ENCODE results near the gene MRTO4.
"Not testable (repeated sequence)": the region's sequence is repeated elsewhere in the genome, so short reads cannot be mapped to it uniquely, and the experiment has no call there.

The MRTO4 gene

DNA sequence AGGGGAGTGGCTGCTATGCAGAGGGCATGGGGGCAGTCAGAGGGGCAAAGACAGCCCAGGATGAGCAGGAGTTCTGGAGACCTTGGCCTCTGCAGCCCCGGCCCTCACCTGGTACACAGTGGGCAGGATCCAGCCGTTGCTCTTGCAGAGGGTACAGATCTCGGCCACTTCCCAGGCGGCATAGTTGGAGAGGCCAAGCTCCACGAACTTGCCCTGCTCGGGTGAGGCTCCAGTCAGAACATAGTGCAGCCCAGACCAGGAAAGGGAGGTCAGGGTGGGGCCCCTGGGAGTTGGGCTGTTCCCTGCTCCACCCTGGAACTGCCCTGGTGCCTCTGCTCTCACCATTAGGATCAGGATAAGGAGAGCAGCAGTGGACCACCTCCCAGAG, 18.7 kb downstream of the MRTO4 start:
- not testable (repeated sequence) for DNase-seq (ENCODE audit: low read depth in 2 of 2)

DNA sequence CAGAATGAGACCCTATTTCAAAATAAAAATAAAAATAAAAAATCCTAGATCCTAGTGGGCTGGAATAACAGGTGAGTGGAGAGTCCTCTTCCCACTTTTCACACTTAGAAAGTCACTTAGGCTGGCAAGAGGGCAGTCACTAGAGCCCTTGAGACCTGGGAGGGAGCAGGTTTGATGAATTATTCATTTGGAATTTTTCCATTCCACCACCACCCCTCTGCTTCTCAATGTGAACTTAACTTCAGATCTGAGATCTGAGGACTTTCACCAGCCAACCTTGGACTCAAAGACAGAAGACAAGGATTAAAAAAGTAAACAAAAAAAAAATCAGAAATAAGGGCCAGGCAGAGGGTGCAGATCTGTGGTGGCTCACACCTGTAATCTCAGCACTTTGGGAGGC, 20.5 kb downstream of the MRTO4 start:
- DNase-seq (ENCODE audit: low read depth in 2 of 2): no peak

DNA sequence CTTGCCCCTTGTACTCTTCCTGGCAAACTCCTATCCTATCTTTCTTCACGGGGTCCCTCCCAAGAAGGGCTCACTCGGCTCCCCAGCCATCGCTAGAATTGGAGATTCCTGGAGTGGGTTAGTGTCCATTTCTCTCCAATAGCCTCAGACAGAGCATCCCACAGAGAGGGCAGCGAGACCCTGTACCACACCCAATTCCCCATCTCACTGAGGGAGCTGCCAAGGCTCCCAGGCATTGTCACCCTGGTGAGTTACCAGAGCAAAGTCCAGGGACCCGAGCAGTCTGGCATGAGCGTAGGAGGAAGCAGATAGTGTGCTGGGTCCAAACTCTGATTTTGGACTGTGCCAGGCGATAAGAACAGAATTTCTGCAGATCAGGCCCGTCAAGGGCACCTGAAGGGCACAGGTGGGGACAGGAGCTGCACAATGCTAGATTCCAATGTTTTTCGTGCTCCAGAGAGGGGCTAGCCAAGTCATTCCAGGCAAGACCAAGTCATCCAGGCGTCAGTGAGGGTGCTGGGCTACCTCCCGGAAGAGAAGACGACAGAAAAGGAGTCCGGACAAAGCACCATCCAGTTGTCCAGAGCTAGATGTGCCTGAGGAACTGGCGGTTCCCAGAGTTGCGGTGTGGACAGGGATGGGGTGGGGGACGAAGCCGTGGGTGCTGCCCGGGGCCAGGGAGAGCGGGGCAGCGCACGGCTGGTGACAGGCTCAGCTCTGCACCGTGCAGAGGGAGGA, 21.7 kb downstream of the MRTO4 start:
- no peak for DNase-seq (ENCODE audit: low read depth in 2 of 2)

DNA sequence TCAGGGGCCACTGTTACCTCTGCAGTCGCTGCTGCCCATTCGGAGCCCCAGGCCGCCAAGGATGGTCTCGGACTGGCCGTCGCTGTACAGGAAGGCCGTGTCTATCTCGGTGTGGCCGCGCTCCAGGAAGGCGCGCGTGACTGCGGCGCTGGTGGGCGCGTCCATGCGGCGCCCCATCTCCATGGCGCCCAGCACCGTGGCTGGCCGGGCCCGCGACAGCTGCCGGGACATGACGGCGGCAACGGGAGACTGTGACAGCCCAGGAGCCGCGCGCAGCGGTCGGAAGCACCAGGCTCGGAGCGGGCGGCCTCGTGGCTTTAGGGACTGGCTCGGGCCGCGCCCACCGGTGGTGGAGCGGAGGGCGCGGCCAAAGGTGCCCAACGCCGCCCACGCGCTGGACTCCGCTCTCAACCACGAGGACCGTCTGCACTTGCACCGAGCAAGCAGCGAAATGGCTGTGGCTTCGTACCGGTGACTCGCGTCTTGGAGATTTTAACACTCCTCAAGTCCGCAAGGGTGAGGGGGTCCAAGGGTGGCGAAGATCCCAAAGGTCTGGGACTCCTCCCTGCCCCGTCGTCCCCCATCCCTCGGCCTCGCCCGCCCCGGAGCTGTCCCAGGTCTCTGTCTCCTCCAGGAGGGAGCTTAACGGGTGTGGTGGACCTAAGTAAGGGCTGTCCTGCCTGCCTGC, 22.4 kb downstream of the MRTO4 start:
- DNase-seq (ENCODE audit: low read depth in 2 of 2): not testable (repeated sequence)

DNA sequence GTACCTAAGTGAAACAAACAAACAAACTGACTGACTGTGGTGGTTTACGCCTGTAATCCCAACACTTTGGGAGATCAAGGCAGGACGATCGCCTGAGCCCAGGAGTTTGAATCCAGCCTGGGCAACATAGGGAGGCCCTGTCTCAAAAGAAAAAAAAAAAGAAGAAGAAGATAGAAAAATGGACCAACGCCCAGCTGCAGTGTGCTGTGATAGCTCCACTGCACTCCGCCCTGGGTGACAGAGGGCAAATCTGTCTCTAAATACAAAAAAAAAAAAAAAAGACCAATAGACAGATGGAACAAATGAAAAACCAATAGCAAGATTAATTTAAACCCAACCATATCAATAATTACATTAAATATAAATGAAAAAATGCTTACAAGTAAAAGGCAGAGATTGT, 23.0 kb downstream of the MRTO4 start:
- no peak for DNase-seq (ENCODE audit: low read depth in 2 of 2)

DNA sequence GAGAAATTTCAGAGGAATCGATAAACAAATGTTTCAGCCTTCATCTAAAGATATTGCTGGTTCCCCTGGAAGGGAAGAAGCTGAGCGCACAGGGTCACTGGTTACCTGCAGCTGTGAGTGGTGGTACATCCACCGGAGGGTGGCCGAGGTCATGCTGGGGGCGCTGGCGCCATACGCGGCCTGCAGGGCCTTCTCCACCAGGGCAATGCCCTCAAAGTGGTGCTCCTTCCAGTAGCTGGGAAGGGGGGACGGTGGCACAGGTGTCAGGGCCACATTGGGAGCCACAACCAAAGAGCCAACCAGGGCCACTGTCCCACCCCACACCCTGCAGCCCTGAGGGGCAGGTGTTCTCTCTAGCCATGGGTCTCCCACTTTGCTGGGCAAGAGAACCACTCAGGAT, 32.3 kb downstream of the MRTO4 start:
- DNase-seq (ENCODE audit: low read depth in 2 of 2): no peak

DNA sequence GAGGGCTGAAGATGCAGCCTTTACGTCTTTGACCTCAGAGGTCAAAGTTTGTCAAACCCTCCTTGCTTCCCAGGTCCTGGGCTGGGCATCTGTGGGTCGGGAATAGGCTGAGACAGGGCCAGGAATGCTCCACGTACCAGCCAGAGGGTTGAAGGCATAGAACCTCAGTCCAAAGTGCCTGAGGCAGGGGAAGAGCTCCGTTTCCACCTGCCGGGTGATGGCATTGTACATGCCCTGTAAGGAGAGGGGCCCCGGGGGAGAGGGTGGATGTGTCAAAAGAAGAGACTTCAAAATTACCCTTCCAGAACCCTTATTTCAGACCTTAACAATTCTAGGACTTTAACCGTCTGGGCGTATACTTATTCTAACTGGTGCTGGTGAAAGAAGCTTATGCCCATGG, 33.3 kb downstream of the MRTO4 start:
- no peak for DNase-seq (ENCODE audit: low read depth in 2 of 2)

DNA sequence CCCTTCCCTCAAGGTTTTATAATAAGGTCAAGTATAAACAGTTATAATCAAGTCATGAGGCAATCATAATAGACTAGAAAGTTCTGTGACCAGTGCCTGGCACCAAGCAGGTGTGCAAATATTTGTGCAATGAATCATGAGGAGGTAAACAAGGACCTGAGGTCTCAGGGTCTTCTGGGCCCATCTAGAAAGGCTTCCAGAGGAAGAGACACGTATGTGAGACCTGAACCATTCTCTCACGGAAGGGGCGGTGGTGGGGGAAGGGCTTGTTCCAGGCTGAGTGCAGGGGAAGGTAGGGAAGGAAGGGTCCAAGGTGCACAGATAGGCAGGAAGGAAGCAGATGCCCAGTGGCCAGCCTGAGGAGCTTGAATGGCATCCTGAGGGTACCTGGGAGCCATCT, 33.8 kb downstream of the MRTO4 start:
- not testable (repeated sequence) for DNase-seq (ENCODE audit: low read depth in 2 of 2)

DNA sequence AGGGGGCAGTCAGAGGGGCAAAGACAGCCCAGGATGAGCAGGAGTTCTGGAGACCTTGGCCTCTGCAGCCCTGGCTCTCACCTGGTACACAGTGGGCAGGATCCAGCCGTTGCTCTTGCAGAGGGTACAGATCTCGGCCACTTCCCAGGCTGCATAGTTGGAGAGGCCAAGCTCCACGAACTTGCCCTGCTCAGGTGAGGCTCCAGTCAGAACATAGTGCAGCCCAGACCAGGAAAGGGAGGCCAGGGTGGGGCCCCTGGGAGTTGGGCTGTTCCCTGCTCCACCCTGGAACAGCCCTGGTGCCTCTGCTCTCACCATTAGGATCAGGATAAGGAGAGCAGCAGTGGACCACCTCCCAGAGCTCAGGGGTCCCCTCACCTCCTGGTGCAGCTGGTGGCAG, 34.2 kb downstream of the MRTO4 start:
- not testable (repeated sequence) for DNase-seq (ENCODE audit: low read depth in 2 of 2)

DNA sequence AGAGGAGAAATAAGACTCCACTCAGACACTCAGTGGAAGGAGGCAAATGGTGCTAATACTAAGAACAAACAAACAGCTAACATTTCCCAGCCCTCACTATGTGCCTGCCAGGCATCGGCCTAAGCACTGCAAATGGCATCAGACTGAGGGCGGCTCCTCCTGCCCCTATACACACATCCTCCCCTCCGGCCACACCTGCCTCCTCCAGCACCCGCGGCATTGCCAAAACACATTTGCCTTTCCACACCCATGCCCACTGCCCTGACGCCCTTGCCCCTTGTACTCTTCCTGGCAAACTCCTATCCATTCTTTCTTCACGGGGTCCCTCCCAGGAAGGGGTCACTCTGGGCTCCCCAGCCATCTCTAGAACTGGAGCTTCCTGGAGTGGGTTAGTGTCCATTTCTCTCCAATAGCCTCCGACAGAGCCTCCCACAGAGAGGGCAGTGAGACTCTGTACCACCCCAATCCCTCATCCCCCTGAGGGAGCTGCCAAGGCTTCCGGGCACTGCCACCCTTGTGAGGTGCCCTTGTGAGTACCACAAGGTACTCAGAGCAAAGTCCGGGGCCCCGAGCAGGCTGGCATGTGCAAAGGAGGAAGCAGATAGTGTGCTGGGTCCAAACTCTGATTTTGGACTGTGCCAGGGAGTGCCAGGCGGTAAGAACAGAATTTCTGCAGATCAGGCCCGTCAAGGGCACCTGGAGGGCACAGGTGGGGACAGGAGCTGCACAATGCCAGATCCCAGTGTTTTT, 36.0 kb downstream of the MRTO4 start:
- no peak for DNase-seq (ENCODE audit: low read depth in 2 of 2)

DNA sequence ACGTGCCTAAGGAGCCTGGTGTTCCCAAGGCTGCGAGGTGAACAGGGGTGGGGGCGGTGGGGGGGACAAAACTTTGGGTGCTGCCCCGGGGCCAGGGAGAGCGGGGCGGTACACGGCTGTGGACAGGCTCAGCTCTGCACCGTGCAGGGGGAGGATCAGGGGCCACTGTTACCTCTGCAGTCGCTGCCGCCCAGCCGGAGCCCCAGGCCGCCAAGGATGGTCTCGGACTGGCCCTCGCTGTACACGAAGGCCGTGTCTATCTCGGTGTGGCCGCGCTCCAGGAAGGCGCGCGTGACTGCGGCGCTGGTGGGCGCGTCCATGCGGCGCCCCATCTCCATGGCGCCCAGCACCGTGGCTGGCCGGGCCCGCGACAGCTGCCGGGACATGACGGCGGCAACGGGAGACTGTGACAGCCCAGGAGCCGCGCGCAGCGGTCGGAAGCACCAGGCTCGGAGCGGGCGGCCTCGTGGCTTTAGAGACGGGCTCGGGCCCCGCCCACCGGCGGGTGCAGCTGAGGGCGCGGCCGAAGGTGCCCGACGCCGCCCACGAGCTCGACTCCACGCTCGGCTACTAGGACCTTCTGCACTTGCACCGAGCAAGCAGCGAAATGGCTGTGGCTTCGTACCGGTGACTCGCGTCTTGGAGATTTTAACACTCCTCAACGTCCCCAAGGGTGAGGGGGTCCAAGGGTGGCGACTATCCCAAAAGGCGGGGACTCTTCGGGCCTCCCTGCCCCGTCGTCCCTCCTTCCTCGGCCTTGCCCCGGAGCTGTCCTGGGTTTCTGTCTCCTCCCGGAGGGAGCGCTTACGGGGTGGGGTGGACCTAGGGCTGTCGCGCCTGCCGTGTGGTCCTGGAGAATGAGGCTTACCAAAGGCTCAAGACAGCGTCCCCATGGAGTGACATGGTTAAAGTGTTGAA, 37.0 kb downstream of the MRTO4 start, which contains the start of gene AKR7A3:
Gene AKR7A3, minus strand, starts transcription at position 447 of the 918 bp plus-strand sequence. Its CDS starts 61 bp downstream, at position 386.
- DNase-seq (ENCODE audit: low read depth in 2 of 2): not testable (repeated sequence)

DNA sequence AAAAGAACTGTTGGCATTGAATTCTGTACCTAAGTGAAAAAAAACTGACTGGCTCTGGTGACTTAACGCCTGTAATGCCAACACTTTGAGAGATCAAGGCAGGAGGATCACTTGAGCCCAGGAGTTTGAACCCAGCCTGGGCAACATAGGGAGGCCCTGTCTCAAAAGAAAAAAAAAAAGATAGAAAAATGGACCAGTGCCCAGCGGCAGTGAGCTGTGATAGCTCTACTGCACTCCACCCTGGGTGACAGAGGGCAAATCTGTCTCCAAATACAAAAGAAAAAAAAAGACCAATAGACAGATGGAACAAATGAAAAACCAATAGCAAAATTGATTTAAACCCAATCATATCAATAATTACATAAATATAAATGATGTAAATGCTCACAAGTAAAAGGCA, 37.6 kb downstream of the MRTO4 start:
- no peak for DNase-seq (ENCODE audit: low read depth in 2 of 2)

DNA sequence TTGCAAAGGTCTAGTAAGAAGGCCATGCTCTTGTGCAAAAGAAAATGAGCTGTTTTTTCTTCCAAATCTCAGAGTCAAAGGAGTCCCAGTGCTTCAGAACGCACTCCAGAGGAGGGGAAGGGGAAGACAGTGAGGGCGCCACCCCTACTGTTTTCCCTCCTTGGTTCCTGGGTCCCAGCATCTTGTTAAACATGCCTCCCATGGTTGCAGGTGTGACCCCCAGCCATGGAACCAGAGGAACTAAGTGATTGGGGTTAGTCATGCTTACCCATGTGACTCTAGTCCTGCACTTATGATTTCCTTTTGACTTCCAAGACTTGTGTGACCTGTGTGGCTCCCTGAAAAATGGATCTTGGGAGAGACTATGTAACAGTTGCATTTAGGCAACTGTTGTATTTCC, 43.0 kb downstream of the MRTO4 start:
- no peak for DNase-seq (ENCODE audit: low read depth in 2 of 2)

DNA sequence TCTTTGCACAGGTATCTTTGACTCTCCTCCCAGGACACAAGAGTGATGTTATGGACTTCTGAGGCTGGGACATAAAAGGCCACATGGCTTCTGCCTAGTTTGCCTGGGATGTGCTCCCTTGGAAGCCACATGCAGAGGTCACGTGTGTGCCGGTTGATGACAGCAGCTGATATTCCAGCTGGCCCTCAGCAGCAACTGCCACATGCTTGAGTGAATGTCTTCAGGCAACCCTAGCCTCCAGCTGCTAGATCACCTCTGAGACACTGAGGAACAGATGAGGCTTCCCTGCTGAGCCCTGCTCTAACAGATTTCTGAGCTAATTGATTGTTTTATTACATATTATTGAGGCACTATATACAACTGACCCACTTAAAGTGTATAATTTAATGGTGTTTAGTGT, 48.6 kb downstream of the MRTO4 start:
- DNase-seq (ENCODE audit: low read depth in 2 of 2): no peak

DNA sequence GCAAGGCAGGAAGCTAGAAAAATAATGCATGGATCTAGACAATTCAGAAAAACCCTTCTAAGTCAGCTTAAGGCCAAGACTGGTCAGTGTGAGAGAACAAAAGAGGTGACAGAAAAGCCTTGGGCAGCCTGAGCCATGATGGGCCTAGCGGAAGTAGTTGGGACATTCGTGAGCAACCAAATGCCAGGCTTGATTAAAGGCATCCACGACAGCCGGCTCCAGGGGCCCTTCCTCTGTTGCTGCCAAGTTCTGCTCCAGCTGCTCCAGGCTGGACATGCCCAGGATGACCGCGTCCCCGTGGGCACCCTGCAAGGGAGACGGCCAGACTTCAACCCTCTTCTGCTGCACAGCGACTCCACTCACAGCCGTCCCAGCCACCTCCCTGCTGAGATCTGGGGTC, 52.5 kb downstream of the MRTO4 start:
- not testable (repeated sequence) for DNase-seq (ENCODE audit: low read depth in 2 of 2)

DNA sequence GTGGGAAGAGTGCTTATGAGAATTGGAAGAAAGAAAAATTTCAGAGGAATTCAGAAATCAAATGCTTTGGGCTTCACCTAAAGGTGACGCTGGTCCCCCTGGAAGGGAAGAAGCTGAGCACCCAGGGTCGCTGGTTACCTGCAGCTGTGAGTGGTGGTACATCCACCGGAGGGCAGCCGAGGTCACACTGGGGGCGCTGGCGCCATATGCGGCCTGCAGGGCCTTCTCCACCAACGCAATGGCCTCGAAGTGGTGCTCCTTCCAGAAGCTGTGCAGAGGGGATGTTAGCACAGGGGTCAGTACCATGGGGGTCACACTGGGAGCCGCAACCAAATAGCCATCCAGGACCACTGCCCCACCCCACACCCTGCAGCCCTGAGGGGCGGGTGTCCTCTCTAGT, 54.3 kb downstream of the MRTO4 start:
- no peak for DNase-seq (ENCODE audit: low read depth in 2 of 2)

DNA sequence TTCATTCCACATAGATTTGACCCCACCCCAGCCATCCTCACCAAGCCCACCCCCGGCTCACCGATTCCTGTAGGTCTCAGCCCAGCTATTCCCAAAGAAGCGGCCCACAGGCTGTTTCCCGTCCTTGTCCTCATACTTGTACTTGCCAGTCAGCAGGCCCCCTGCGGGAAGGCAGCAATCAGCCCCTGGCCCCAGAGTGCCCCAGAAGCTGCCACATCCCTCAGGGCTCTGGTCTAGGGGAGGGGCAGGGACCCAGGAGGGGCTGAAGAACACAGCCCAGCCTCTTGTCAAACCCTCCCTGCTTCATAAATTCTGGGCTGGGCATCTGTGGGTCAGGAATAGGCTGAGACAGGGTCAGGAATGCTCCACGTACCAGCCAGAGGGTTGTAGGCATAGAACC, 55.3 kb downstream of the MRTO4 start:
- DNase-seq (ENCODE audit: low read depth in 2 of 2): no peak

DNA sequence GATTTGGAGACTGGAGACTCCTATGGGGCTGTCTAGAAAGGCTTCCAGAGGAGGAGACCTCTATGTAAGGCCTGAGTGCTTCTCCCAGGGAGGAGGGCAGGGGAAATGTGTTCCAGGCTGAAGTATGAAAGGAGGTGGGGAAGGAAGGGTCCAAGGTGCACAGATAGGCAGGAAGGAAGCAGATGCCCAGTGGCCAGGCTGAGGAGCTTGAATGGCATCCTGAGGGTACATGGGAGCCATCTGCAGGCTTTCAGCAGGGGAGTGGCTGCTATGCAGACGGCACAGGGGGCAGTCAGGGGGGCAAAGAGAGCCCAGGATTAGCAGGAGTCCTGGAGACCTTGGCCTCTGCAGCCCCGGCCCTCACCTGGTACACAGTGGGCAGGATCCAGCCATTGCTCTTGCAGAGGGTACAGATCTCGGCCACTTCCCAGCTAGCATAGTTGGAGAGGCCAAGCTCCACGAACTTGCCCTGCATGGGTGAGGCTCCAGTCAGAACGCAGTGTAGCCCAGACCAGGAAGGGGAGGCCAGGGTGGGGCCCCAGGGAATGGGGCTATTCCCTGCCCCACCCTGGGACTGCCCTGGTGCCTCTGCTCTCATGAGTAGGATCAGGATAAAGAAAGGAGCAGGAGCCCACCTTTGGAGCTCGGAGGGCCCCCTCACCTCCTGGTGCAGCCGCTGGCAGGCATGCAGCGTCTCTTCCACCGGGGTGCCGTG, 56.3 kb downstream of the MRTO4 start:
- DNase-seq (ENCODE audit: low read depth in 2 of 2): no peak

DNA sequence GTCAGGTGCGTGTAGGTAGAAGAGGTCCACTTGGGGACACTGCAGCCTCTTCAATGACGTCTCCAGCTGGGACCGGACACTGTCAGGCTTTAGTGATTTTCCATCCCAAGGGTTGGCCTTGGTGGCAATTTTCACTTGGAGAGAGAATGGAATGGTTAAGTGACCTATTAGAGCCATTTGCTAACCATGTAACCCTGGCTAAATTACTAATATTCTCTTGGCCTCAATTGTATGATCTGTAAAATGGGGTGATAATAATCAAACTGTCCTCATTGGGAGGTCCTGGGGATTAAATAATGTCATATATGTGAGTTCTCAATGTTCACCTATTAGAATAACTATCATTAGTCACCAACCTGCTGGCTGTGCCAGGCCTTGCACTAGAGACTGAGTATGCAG, 56.9 kb downstream of the MRTO4 start:
- no peak for DNase-seq (ENCODE audit: low read depth in 2 of 2)

DNA sequence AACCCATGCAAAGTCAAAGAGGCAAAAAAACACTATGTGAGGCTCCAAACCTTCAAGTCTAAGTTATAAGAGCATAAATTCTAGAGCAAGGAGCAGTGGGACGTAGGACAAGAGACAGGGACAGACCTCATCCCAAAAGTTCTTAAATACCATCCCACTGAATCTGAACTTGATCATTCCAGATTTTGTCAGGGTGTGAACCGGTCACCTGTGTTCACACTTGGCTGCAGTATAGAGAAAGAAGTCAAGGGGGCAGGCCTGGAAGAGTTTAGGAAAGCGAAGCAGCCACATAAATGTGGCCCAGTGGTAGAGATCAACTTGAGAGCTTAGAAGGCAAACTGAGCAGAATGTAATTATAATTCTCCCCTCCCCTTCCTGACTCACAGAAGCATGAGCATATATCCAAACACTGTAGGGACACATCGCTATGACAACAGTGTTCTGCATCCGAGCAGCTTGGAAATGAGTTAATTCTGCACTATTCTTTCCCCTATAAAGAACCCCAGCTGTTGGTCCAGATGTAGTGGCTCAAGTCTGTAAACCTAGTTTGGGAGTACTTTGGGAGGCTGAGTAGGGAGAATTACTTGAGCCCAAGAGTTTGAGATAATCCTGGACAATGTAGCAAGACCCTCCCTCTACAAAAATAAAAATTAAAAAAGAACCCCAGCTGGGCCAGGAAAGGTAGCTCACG, 57.7 kb downstream of the MRTO4 start:
- DNase-seq (ENCODE audit: low read depth in 2 of 2): no peak
